HUES64 (cell line): ENCODE measurements around the gene SLCO4A1.

Experiments used
- H3K27ac ChIP-seq: 2 replicates; pipeline ENCODE4 v1.7.0; 2013; ENCODE audit warnings: low read depth, low read length, inconsistent platforms
- H3K27me3 ChIP-seq: 2 replicates; pipeline ENCODE4 v1.6.1; 2013; ENCODE audit warnings: mild to moderate bottlenecking, low read length; ENCODE audit not compliant: insufficient read depth
- H3K36me3 ChIP-seq: 2 replicates; pipeline ENCODE4 v1.6.1; 2013; ENCODE audit warnings: mild to moderate bottlenecking, low read length; ENCODE audit not compliant: insufficient read depth
- H3K4me1 ChIP-seq: 2 replicates; pipeline ENCODE4 v1.6.1; 2013; ENCODE audit warnings: mild to moderate bottlenecking, low read length, moderate library complexity; ENCODE audit not compliant: insufficient read depth
- H3K4me3 ChIP-seq: 2 replicates; pipeline ENCODE4 v1.5.1; 2013; ENCODE audit warnings: mild to moderate bottlenecking, low read length, moderate library complexity
- H3K9ac ChIP-seq: 2 replicates; pipeline ENCODE4 v1.6.1; 2013; ENCODE audit warnings: mild to moderate bottlenecking, low read depth, low read length
- H3K9me3 ChIP-seq: 2 replicates; pipeline ENCODE4 v1.6.1; 2013; ENCODE audit warnings: low read depth, low read length; ENCODE audit not compliant: insufficient read depth
- WGBS: fragments of 150-250, 120-280 bp; methylation state at CpG from one replicate; pipeline ENCODE4 v1.1.7; 2013; ENCODE audit warnings: missing lambda C conversion rate; 5-methylcytosine and 5-hydroxymethylcytosine counted together

SLCO4A1 gene

GRCh38 chr20:62657589-62657942, 15.3 kb downstream of the SLCO4A1 start:
- H3K4me3 ChIP-seq, result no peak overlapping the region

GRCh38 chr20:62657956-62658355, 15.7 kb downstream of the SLCO4A1 start:
- Histone ChIP-seq H3K36me3 (no peaks in the 10 kb centered on the region), H3K4me3 (no peak overlapping the region), H3K9ac (no peak overlapping the region), H3K27ac (no peak overlapping the region), H3K4me1 (peaks cover 2% of the 10 kb centered on the region; the same call in 1 of the 2 replicates), H3K27me3 (no peaks in the 10 kb centered on the region), H3K9me3 (no peaks in the 10 kb centered on the region)
- 90% methylated on average over 19 of the region's 19 CpGs for WGBS

More at GRCh38 chr20:62657589-62657942, 15.3 kb downstream of the SLCO4A1 start:
- Histone ChIP-seq H3K36me3 (no peaks in the 10 kb centered on the region), H3K9me3 (no peaks in the 10 kb centered on the region), H3K4me1 (no peaks in the 10 kb centered on the region), H3K27ac (no peak overlapping the region), H3K9ac (no peak overlapping the region), H3K27me3 (no peaks in the 10 kb centered on the region)
- WGBS, result 90% methylated on average over 7 of the region's 7 CpGs

GRCh38 chr20:62658593-62659178, 16.4 kb downstream of the SLCO4A1 start:
- Histone ChIP-seq H3K4me1 (peaks cover 7% of the 10 kb centered on the region; the same call in 1 of the 2 replicates), H3K27ac (no peak overlapping the region), H3K4me3 (no peak overlapping the region), H3K9me3 (no peaks in the 10 kb centered on the region), H3K9ac (no peak overlapping the region), H3K27me3 (no peaks in the 10 kb centered on the region), H3K36me3 (no peaks in the 10 kb centered on the region)
- 90% methylated on average over 25 of the region's 25 CpGs for WGBS

GRCh38 chr20:62659488-62660239, 17.4 kb downstream of the SLCO4A1 start:
- H3K4me3 ChIP-seq, result no peak overlapping the region
- H3K9ac ChIP-seq, result no peak overlapping the region
- H3K4me1 ChIP-seq, result peaks cover 7% of the 10 kb centered on the region; the same call in 1 of the 2 replicates
- H3K27ac ChIP-seq, result no peak overlapping the region
- H3K9me3 ChIP-seq, result no peaks in the 10 kb centered on the region
- no peaks in the 10 kb centered on the region for H3K36me3 ChIP-seq
- 90% methylated on average over 29 of the region's 29 CpGs for WGBS
- H3K27me3 ChIP-seq, result no peaks in the 10 kb centered on the region

- Histone ChIP-seq H3K36me3 (no peaks in the 10 kb centered on the region), H3K4me1 (peaks cover 7% of the 10 kb centered on the region; the same call in 1 of the 2 replicates)
- 96% methylated on average over 15 of the region's 15 CpGs for WGBS
Observed at GRCh38 chr20:62660240-62660615, 17.9 kb downstream of the SLCO4A1 start.

GRCh38 chr20:62660768-62661167, 18.5 kb downstream of the SLCO4A1 start:
- 92% methylated on average over 16 of the region's 18 CpGs for WGBS
- Histone ChIP-seq H3K27me3 (no peaks in the 10 kb centered on the region), H3K4me1 (peaks cover 7% of the 10 kb centered on the region; the same call in 1 of the 2 replicates), H3K4me3 (no peak overlapping the region), H3K36me3 (no peaks in the 10 kb centered on the region), H3K9ac (no peak overlapping the region), H3K9me3 (no peaks in the 10 kb centered on the region), H3K27ac (no peak overlapping the region)

More at GRCh38 chr20:62660240-62660615, 17.9 kb downstream of the SLCO4A1 start:
- Histone ChIP-seq H3K4me3 (no peak overlapping the region), H3K9me3 (no peaks in the 10 kb centered on the region), H3K9ac (no peak overlapping the region), H3K27ac (no peak overlapping the region), H3K27me3 (no peaks in the 10 kb centered on the region)

- no peak overlapping the region for H3K4me3 ChIP-seq
- H3K9me3 ChIP-seq, result no peaks in the 10 kb centered on the region
- 97% methylated on average over 11 of the region's 11 CpGs for WGBS
- H3K36me3 ChIP-seq, result no peaks in the 10 kb centered on the region
- no peak overlapping the region for H3K27ac ChIP-seq
- H3K27me3 ChIP-seq, result no peaks in the 10 kb centered on the region
- H3K9ac ChIP-seq, result no peak overlapping the region
- peaks cover 7% of the 10 kb centered on the region; the same call in 1 of the 2 replicates for H3K4me1 ChIP-seq
Observed at GRCh38 chr20:62661647-62662046, 19.3 kb downstream of the SLCO4A1 start.

GRCh38 chr20:62662422-62662821, 20.1 kb downstream of the SLCO4A1 start:
- Histone ChIP-seq H3K9me3 (no peaks in the 10 kb centered on the region), H3K27me3 (no peaks in the 10 kb centered on the region), H3K4me1 (peaks cover 7% of the 10 kb centered on the region; the same call in 1 of the 2 replicates), H3K4me3 (no peak overlapping the region), H3K9ac (no peak overlapping the region), H3K36me3 (no peaks in the 10 kb centered on the region), H3K27ac (no peak overlapping the region)
- WGBS, result 80% methylated on average over 4 of the region's 6 CpGs

- 61% methylated on average over 24 of the region's 24 CpGs for WGBS
- no peak overlapping the region; the same call in 1 of the 2 replicates for H3K27ac ChIP-seq
- H3K9me3 ChIP-seq, result no peaks in the 10 kb centered on the region
- H3K9ac ChIP-seq, result no peak overlapping the region
- H3K4me3 ChIP-seq, result no peak overlapping the region
- no peaks in the 10 kb centered on the region for H3K36me3 ChIP-seq
- peaks cover 7% of the 10 kb centered on the region; the same call in 1 of the 2 replicates for H3K4me1 ChIP-seq
- H3K27me3 ChIP-seq, result no peaks in the 10 kb centered on the region
Observed at GRCh38 chr20:62663145-62664018, 21.1 kb downstream of the SLCO4A1 start.

GRCh38 chr20:62664019-62664971, 22.0 kb downstream of the SLCO4A1 start:
- H3K9me3 ChIP-seq, result no peaks in the 10 kb centered on the region
- no peak overlapping the region for H3K27ac ChIP-seq
- peaks cover 7% of the 10 kb centered on the region; the same call in 1 of the 2 replicates for H3K4me1 ChIP-seq
- no peaks in the 10 kb centered on the region for H3K36me3 ChIP-seq
- H3K27me3 ChIP-seq, result no peaks in the 10 kb centered on the region
- H3K9ac ChIP-seq, result no peak overlapping the region
- 87% methylated on average over 18 of the region's 18 CpGs for WGBS
- H3K4me3 ChIP-seq, result no peak overlapping the region
